SK-N-SH treated with all-trans-retinoic acid at 6 μM for 48 hours (cell line): ENCODE measurements around the gene KIFAP3.

Experiments used
- ARNTL ChIP-seq: fragments of 450-650 bp; formaldehyde crosslinking; IDR thresholded peaks from 2 replicates; pipeline ENCODE4 v1.5.0; 2020; ENCODE audit warnings: low read depth, mild to moderate bottlenecking, moderate library complexity, borderline replicate concordance
- BACH2 ChIP-seq: fragments of 250-450 bp; sonication (Bioruptor Pico); IDR thresholded peaks from 2 replicates; pipeline ENCODE4 v1.9.0; 2021; ENCODE audit warnings: mild to moderate bottlenecking, borderline replicate concordance
- ESRRG ChIP-seq: fragments of 250-450 bp; sonication (Bioruptor Pico); IDR thresholded peaks from 2 replicates; pipeline ENCODE4 v1.6.1; 2021; ENCODE audit warnings: mild to moderate bottlenecking
- PATZ1 ChIP-seq: fragments of 250-450 bp; sonication (Bioruptor Pico); IDR thresholded peaks from 2 replicates; pipeline ENCODE4 v1.8.0; 2020; ENCODE audit warnings: mild to moderate bottlenecking, moderate library complexity, borderline replicate concordance
- PPARA ChIP-seq: fragments of 250-450 bp; sonication (Bioruptor Pico); IDR thresholded peaks from 2 replicates; pipeline ENCODE4 v1.5.0; 2020; ENCODE audit warnings: mild to moderate bottlenecking, borderline replicate concordance
- RARB ChIP-seq: fragments of 250-450 bp; sonication (Bioruptor Pico); IDR thresholded peaks from 2 replicates; pipeline ENCODE4 v1.8.0; 2021; ENCODE audit warnings: mild to moderate bottlenecking, moderate library complexity
- TSHZ2 ChIP-seq: fragments of 250-450 bp; sonication (Bioruptor Pico); IDR thresholded peaks from 2 replicates; pipeline ENCODE4 v1.5.0; 2020; ENCODE audit warnings: mild to moderate bottlenecking, moderate library complexity
- ZC3H10 ChIP-seq: fragments of 250-450 bp; sonication (Bioruptor Pico); IDR thresholded peaks from 2 replicates; pipeline ENCODE4 v1.5.1; 2021; ENCODE audit warnings: mild to moderate bottlenecking, moderate library complexity
- ZFP30 ChIP-seq: fragments of 450-650 bp; formaldehyde crosslinking; IDR thresholded peaks from 2 replicates; pipeline ENCODE4 v1.5.0; 2022; ENCODE audit warnings: mild to moderate bottlenecking, moderate library complexity

GRCh38 chr1:170097449-170097948 lies 23.0 kb upstream of the KIFAP3 start:
- TF ChIP-seq PATZ1 (CRISPR knock-in tag) (no peak), BACH2 (CRISPR knock-in tag) (no peak), ESRRG (no peak), PPARA (no peak), TSHZ2 (CRISPR knock-in tag) (no peak), RARB (no peak), ZFP30 (CRISPR knock-in tag) (no peak), ARNTL (no peak), ZC3H10 (CRISPR knock-in tag) (no peak)
